Mucosa of rectum (tissue), 2 donors: ENCODE data around the gene MSH3.
"Not testable (repeated sequence)": the region's sequence is repeated elsewhere in the genome, so short reads cannot be mapped to it uniquely, and the experiment has no call there.

Experiments used
- H3K27ac ChIP-seq, 2 donors: one replicate each; pipeline ENCODE4 v1.7.0; 2013; ENCODE audit warnings: inconsistent platforms in 2 of 2, low read depth in 2 of 2, low read length in 2 of 2
- H3K27me3 ChIP-seq, 2 donors: one replicate each; pipeline ENCODE4 v1.7.0; 2013; ENCODE audit warnings: low read length in 2 of 2; ENCODE audit not compliant: control insufficient read depth in 2 of 2, insufficient read depth in 2 of 2
- H3K36me3 ChIP-seq, 2 donors: one replicate each; pipeline ENCODE4 v1.7.0; 2013; ENCODE audit warnings: low read length in 2 of 2; ENCODE audit not compliant: control insufficient read depth in 2 of 2, insufficient read depth in 2 of 2
- H3K4me1 ChIP-seq, 2 donors: one replicate each; pipeline ENCODE4 v1.7.0; 2013; ENCODE audit warnings: low read length in 2 of 2, mild to moderate bottlenecking in 1 of 2; ENCODE audit not compliant: control insufficient read depth in 2 of 2, insufficient read depth in 2 of 2
- H3K4me3 ChIP-seq, 2 donors: one replicate each; pipeline ENCODE4 v1.7.0; 2013; ENCODE audit warnings: low read length in 2 of 2
- H3K9ac ChIP-seq, 2 donors: one replicate each; pipeline ENCODE4 v1.7.0; 2013; ENCODE audit warnings: low read length in 2 of 2, low read depth in 1 of 2, mild to moderate bottlenecking in 1 of 2
- H3K9me3 ChIP-seq, 2 donors: one replicate each; pipeline ENCODE4 v1.7.0; 2013; ENCODE audit warnings: low read length in 2 of 2; ENCODE audit not compliant: control insufficient read depth in 2 of 2
- donor health status: healthy.
- donor health status: Normal muscosa, but diverticular disease.

The MSH3 gene

DNA sequence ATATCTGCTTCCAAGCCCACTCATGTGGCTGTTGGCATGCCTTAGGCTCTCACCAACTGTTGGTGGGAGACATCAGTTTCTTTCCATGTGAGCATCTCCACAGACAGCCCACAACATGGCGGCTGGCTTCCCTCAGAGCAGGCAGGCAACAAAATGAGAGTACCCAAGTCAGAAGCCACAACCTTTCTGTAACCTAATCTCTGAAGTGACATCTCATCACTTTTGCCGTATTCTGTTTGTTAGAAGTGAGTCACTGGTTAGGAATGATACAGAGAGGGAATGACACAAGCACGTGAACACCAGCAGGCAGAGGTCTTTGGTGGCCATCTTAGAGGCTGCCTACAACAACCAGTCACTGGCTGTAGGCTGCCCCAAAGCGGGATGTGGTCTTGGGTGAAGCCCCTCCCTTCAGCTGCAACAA is 217.1 kb downstream of the MSH3 start:
- Histone ChIP-seq H3K9me3 (no peaks in the 10 kb centered on the region), H3K27me3 (no peaks in the 10 kb centered on the region), H3K9ac (no peak overlapping the region), H3K4me1 (no peaks in the 10 kb centered on the region), H3K36me3 (peaks cover 15 to 19% of the 10 kb centered on the region in 2 donors), H3K27ac (no peak overlapping the region), H3K4me3 (no peak overlapping the region)

DNA sequence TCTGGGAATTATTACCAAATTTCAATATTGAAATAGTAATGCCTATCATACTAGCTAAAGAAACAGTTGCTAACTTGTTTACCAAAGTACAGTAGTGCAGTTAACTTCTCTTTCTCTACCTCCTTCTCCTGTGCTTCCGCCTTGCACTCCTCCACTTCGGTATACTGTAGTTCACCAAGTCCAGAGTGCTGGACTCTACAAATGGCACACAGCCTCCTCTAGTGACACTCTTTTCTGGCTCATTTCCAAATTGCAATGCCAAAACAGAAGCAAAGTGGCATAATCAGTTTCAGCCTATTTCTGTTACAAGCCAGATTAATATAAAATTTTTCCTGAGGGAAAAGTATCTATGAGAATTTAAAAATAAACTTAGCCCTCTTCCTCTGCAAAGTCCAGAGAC is 219.7 kb downstream of the MSH3 start:
- H3K9me3 ChIP-seq: no peaks in the 10 kb centered on the region
- H3K27me3 ChIP-seq: no peaks in the 10 kb centered on the region
- H3K9ac ChIP-seq: no peak overlapping the region
- H3K4me3 ChIP-seq: no peak overlapping the region
- H3K27ac ChIP-seq: no peak overlapping the region
- peaks cover 12 to 21% of the 10 kb centered on the region in 2 donors for H3K36me3 ChIP-seq
- H3K4me1 ChIP-seq: no peaks in the 10 kb centered on the region

DNA sequence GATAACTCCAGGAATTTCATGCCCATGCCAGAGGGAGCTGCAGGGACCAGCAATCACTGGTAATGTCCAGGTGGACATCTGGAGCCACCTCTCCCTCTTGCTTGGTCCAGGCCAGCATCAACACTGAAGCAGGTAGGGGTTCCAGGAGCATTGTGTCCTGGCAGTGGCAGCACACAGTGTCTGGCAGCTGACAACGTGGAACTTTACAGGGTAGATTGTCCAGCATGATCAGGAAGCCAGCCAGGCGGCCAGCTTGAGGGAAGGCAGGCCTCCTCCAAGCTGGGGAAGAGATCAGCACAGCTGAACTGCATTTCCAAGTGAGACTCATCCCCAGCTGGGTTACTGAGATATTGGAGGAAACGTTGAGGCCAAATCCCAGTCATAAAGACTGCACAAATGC is 223.1 kb downstream of the MSH3 start:
- H3K36me3 ChIP-seq: peaks cover 6 to 21% of the 10 kb centered on the region in 2 donors
- H3K4me1 ChIP-seq: no peaks in the 10 kb centered on the region
- no peaks in the 10 kb centered on the region for H3K27me3 ChIP-seq
- H3K4me3 ChIP-seq: no peak overlapping the region
- no peak overlapping the region for H3K9ac ChIP-seq
- H3K9me3 ChIP-seq: no peaks in the 10 kb centered on the region
- H3K27ac ChIP-seq: no peak overlapping the region

DNA sequence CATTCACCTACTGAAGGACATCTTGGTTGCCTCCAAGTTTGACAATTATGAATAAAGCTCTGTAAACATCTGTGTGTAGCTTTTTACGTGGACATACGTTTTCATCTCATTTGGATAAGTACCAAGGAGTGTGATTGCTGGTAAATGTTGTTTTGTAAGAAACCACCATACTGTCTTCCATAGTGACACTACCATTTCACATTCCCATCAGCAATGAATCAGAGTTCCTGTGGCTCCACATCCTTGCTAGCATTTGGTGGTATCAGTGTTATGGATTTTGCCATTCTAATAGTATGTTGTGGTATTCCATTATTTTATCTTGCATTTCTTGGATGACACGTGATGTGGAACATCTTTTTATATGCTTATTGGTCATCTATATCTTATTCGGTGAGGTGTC is 227.3 kb downstream of the MSH3 start:
- Histone ChIP-seq H3K27me3 (no peaks in the 10 kb centered on the region), H3K4me3 (no peak overlapping the region), H3K36me3 (peaks cover 0 to 8% of the 10 kb centered on the region in 2 donors), H3K9me3 (no peaks in the 10 kb centered on the region), H3K4me1 (peaks cover 0 to 4% of the 10 kb centered on the region in 2 donors), H3K9ac (no peak overlapping the region), H3K27ac (no peak overlapping the region)

DNA sequence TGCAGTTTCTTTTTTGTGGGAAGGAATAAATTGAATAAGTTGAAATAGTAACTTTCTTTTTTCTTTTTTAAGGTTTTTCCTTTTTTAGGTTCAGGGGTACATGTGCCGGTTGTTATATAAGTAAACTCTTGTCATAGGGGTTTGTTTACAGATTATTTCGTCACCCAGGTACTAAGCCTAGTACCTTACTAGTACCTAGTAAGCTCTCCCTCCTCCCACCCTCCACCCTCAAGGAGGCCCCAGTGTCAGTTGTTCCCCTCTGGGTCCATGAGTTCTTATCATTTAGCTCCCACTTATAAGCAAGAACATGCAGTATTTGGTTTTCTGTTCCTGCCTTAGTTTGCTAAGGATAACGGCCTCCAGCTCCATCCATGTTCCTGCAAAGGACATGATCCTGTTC is 228.9 kb downstream of the MSH3 start:
- H3K27me3 ChIP-seq, H3K4me1 ChIP-seq, H3K27ac ChIP-seq, H3K4me3 ChIP-seq, H3K9ac ChIP-seq, H3K36me3 ChIP-seq, H3K9me3 ChIP-seq: not testable (repeated sequence)

DNA sequence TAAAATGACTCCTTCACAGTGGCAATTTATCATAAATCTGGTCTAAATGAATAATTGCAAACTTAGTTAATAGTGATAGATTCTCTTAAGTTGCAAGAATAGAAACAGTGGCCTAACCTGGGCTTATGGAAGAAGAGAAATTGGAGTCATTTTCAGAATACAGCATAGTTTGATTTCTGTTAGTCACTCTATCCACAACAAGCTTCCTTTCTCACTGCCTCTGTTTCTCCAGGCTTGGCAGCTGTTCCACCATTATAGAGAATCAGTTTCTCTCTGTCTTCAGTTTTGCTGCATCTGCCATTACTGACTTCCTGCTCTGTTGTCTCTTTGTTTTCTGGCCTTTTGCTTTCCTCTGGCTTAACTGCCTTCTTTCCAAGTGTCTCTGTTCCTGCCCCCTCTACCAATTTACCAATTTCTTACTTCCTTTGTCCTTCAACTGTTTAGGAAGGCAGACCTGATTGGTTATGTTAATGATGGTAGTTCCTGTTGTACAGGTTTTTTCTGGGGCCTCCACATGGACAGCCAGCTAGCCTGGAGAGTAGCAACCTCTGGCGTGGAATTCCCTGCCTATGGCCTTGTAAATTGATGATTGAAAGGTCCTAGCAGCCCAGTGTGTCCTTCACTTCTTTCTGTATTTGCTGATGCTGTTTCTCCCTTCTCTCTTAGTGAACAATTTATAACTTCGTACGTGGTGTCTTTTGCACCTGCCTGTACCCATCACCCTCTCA is 229.8 kb downstream of the MSH3 start:
- Histone ChIP-seq H3K36me3 (peaks cover 0 to 3% of the 10 kb centered on the region in 2 donors), H3K27ac (no peak overlapping the region), H3K27me3 (no peaks in the 10 kb centered on the region)

DNA sequence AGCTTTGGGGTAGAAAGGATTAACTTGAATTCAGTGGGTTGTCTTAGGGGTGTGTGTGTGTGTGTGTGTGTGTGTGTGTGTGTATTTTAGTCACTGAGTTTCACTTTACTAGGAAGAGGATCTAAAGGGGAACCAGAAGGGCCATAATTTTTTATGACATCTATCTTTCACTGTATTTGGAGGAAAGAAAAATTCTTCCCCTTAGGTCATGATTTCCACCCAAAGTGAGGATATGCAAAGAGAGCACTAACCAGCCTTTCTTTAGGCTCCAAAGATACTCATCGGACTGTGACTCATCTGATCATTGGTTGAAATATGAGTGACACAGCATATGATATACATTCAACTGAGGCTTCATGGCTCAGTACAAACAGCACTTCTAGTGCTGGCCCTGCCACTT is 230.5 kb downstream of the MSH3 start:
- Histone ChIP-seq H3K9me3 (no peaks in the 10 kb centered on the region), H3K9ac (no peak overlapping the region), H3K36me3 (peaks cover 0 to 3% of the 10 kb centered on the region in 2 donors), H3K27ac (no peak overlapping the region), H3K4me1 (peaks cover 0 to 4% of the 10 kb centered on the region in 2 donors), H3K27me3 (no peaks in the 10 kb centered on the region), H3K4me3 (no peak overlapping the region)

More for the DNA sequence above, 229.8 kb downstream of the MSH3 start:
- peaks cover 0 to 4% of the 10 kb centered on the region in 2 donors for H3K4me1 ChIP-seq
- no peak overlapping the region for H3K9ac ChIP-seq
- H3K4me3 ChIP-seq: no peak overlapping the region
- no peaks in the 10 kb centered on the region for H3K9me3 ChIP-seq

DNA sequence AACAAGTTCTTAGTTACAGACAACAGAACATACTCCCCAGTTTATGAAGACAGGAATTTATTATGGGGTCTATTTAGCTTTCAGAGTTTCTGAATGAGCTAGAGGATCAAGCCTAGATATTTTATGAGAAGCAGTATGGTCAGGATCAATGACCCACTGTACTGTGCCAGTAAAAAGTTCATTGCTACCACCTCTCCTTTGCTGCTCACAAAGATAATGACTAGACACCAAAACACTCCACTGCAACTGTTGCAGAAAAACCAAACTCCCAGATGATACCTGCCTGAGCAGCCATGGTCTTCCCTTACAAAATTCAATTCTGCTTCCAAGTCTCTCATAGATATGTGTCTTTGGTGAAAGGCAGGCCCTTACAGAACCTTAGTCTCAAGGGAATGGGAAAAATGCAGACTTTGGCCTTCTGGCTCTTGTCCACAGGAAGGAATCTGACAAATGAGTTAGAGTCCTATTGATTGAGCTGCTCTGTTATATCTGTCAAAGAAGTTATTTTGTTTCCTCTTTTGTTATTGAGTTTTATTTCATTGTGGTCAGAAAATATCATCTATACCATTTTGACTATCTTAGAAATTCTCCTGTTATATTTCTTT is 231.0 kb downstream of the MSH3 start:
- H3K27ac ChIP-seq: no peak overlapping the region
- no peaks in the 10 kb centered on the region for H3K27me3 ChIP-seq
- H3K9ac ChIP-seq: no peak overlapping the region
- H3K9me3 ChIP-seq: no peaks in the 10 kb centered on the region
- peaks cover 0 to 4% of the 10 kb centered on the region in 2 donors for H3K4me1 ChIP-seq
- no peak overlapping the region for H3K4me3 ChIP-seq
- H3K36me3 ChIP-seq: peaks cover 0 to 3% of the 10 kb centered on the region in 2 donors

DNA sequence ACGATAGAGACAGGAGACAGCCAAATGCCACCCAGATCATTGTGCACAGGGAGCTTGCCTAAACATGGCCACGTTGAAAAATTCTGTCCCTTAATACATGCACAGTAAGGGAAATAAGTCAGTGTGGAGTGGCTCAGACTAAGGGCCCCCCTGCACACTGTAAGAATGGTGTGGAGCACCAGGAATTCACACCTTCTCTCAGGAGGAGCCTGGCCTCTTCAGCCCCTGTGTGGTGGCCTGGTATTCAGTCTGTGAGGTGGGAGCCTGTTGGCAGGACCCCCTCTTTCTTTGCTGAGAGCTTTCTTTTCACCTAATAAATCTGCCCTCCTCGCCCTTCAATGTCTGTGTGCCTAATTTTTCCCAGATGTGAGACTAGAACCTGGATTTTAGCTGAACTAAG is 239.6 kb downstream of the MSH3 start:
- Histone ChIP-seq H3K27ac (no peak overlapping the region), H3K9ac (no peak overlapping the region), H3K4me1 (no peaks in the 10 kb centered on the region), H3K9me3 (no peaks in the 10 kb centered on the region), H3K27me3 (no peaks in the 10 kb centered on the region), H3K36me3 (peaks cover 0 to 6% of the 10 kb centered on the region in 2 donors), H3K4me3 (no peak overlapping the region)

DNA sequence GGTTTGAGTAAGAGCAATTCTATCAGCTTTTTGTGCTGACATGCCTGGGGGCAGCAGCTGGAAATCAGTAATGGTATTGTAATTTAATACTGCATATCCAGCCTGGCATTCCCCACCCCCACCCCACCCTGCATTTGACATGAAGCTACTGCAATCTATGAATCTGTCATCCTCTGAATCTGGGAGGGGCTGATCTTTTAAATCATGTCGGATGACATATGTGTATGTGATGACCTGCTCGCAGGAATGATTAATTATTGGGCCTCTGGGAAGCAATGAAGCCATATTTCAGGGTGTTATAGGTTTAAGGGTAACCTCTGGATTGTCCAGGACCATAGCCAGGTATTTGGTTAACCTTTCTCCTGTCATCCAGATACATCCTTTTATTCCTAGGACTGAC is 241.1 kb downstream of the MSH3 start:
- no peaks in the 10 kb centered on the region for H3K27me3 ChIP-seq
- H3K27ac ChIP-seq: no peak overlapping the region
- no peak overlapping the region for H3K4me3 ChIP-seq
- no peaks in the 10 kb centered on the region for H3K4me1 ChIP-seq
- no peak overlapping the region for H3K9ac ChIP-seq
- no peaks in the 10 kb centered on the region for H3K9me3 ChIP-seq
- H3K36me3 ChIP-seq: peaks cover 0 to 5% of the 10 kb centered on the region in 2 donors
